HPDE6-E6E7 (cell line): Measurements from ENCODE around the gene TMEFF1.
A peak's percentile ranks its signal among the peaks of the same experiment; 100 is the strongest.
"Not testable (repeated sequence)": the region's sequence is repeated elsewhere in the genome, so short reads cannot be mapped to it uniquely, and the experiment has no call there.

Source experiments
- DNase-seq: peaks from one replicate; pipeline ENCODE4 v3.0.0; 2011; ENCODE audit warnings: missing footprints; ENCODE audit errors: extremely low spot score

TMEFF1 gene

GRCh38 chr9:100489836-100490235, 16.9 kb downstream of the TMEFF1 start:
- DNase-seq = no peak

- no peak for DNase-seq
Observed at GRCh38 chr9:100492952-100493351, 20.0 kb downstream of the TMEFF1 start.

- DNase-seq = no peak
Observed at GRCh38 chr9:100498592-100498991, 25.6 kb downstream of the TMEFF1 start.

GRCh38 chr9:100499460-100499859, 26.5 kb downstream of the TMEFF1 start:
- no peak for DNase-seq

- no peak for DNase-seq
Observed at GRCh38 chr9:100499866-100500265, 26.9 kb downstream of the TMEFF1 start.

- DNase-seq = peak; percentile 14
Observed at GRCh38 chr9:100505564-100506159, 32.7 kb downstream of the TMEFF1 start.

GRCh38 chr9:100507350-100507749, 34.4 kb downstream of the TMEFF1 start:
- DNase-seq = not testable (repeated sequence)

GRCh38 chr9:100511205-100511604, 38.3 kb downstream of the TMEFF1 start:
- no peak for DNase-seq

- no peak for DNase-seq
Observed at GRCh38 chr9:100515578-100516494, 42.9 kb downstream of the TMEFF1 start.

GRCh38 chr9:100521282-100521681, 48.3 kb downstream of the TMEFF1 start:
- no peak for DNase-seq

GRCh38 chr9:100525563-100525962, 52.6 kb downstream of the TMEFF1 start:
- no peak for DNase-seq

- DNase-seq = not testable (repeated sequence)
Observed at GRCh38 chr9:100527180-100527794, 54.3 kb downstream of the TMEFF1 start.

GRCh38 chr9:100534401-100534800, 61.5 kb downstream of the TMEFF1 start:
- no peak for DNase-seq

- no peak for DNase-seq
Observed at GRCh38 chr9:100540327-100540726, 67.4 kb downstream of the TMEFF1 start.

GRCh38 chr9:100549048-100549447, 76.1 kb downstream of the TMEFF1 start:
- DNase-seq = no peak

GRCh38 chr9:100554935-100555401, 82.0 kb downstream of the TMEFF1 start:
- DNase-seq = no peak

- DNase-seq = no peak
Observed at GRCh38 chr9:100555471-100555870, 82.5 kb downstream of the TMEFF1 start.

GRCh38 chr9:100557053-100557452, 84.1 kb downstream of the TMEFF1 start:
- DNase-seq = no peak

GRCh38 chr9:100561256-100561655, 88.3 kb downstream of the TMEFF1 start:
- no peak for DNase-seq

GRCh38 chr9:100567856-100568255, 94.9 kb downstream of the TMEFF1 start:
- no peak for DNase-seq

- no peak for DNase-seq
Observed at GRCh38 chr9:100573655-100574260, 100.8 kb downstream of the TMEFF1 start.

GRCh38 chr9:100575006-100575405, 102.1 kb downstream of the TMEFF1 start:
- DNase-seq = no peak
